ENCODE results near the gene APOO. TPM values are rescaled to one million over a fixed set of nuclear protein-coding genes. Genes with fewer than 3 reads are reported as not detected.
"Not testable (repeated sequence)": the region's sequence is repeated elsewhere in the genome, so short reads cannot be mapped to it uniquely, and the experiment has no call there.

APOO gene
- total RNA-seq, 1 donor from 2014 or later = 18.4 TPM

GRCh38 chrX:23859238-23859637 is 48.5 kb downstream of the APOO start:
- not testable (repeated sequence) for ATAC-seq

- no peak for ATAC-seq
Measured at GRCh38 chrX:23857935-23858334, 49.8 kb downstream of the APOO start.

- ATAC-seq = no peak
Measured at GRCh38 chrX:23857363-23857762, 50.4 kb downstream of the APOO start.

- ATAC-seq = no peak
Measured at GRCh38 chrX:23855569-23855968, 52.2 kb downstream of the APOO start.

GRCh38 chrX:23854945-23855344 is 52.8 kb downstream of the APOO start:
- no peak for ATAC-seq

- no peak for ATAC-seq
Measured at GRCh38 chrX:23854122-23854521, 53.6 kb downstream of the APOO start.

GRCh38 chrX:23851544-23851943 is 56.2 kb downstream of the APOO start:
- ATAC-seq = no peak

GRCh38 chrX:23849241-23849640 is 58.5 kb downstream of the APOO start:
- ATAC-seq = no peak

- peak; percentile 73 for ATAC-seq
Measured at GRCh38 chrX:23845351-23845817, 62.4 kb downstream of the APOO start.

GRCh38 chrX:23844502-23845138 is 63.1 kb downstream of the APOO start:
- no peak for ATAC-seq

- ATAC-seq = no peak
Measured at GRCh38 chrX:23841847-23842522, 65.8 kb downstream of the APOO start.

GRCh38 chrX:23840674-23841073 is 67.1 kb downstream of the APOO start:
- no peak for ATAC-seq

GRCh38 chrX:23838953-23839352 is 68.8 kb downstream of the APOO start:
- ATAC-seq = no peak

GRCh38 chrX:23832721-23833120 is 75.0 kb downstream of the APOO start:
- no peak for ATAC-seq

- ATAC-seq = no peak
Measured at GRCh38 chrX:23828881-23829280, 78.9 kb downstream of the APOO start.

- ATAC-seq = no peak
Measured at GRCh38 chrX:23826653-23827052, 81.1 kb downstream of the APOO start.

GRCh38 chrX:23826216-23826615 is 81.5 kb downstream of the APOO start:
- ATAC-seq = no peak

- ATAC-seq = no peak
Measured at GRCh38 chrX:23825675-23826074, 82.1 kb downstream of the APOO start.

- ATAC-seq = no peak
Measured at GRCh38 chrX:23822841-23823240, 84.9 kb downstream of the APOO start.

- no peak for ATAC-seq
Measured at GRCh38 chrX:23822397-23822796, 85.3 kb downstream of the APOO start.

- ATAC-seq = no peak
Measured at GRCh38 chrX:23821847-23822246, 85.9 kb downstream of the APOO start.

- ATAC-seq = no peak
Measured at GRCh38 chrX:23820235-23820782, 87.4 kb downstream of the APOO start.

GRCh38 chrX:23819385-23820234 is 88.1 kb downstream of the APOO start:
- ATAC-seq = no peak
